GM23338 (cell line): ENCODE measurements around the gene PARD3. TPM values are rescaled to one million over a fixed set of nuclear protein-coding genes. Genes with fewer than 3 reads are reported as not detected.

Source experiments
- ATAC-seq: fragments of 200-7000 bp; cut with Tn5 transposase; 3 replicates; pipeline ENCODE4 v1.9.1; 2020
- DNase-seq: peaks from one replicate; pipeline ENCODE4 v3.0.0-alpha.2; 2015; ENCODE audit warnings: low spot score
- H2AFZ ChIP-seq: fragments of 200-600 bp; sonication (generic); 2 replicates; pipeline ENCODE4 v1.8.0; 2016; ENCODE audit warnings: antibody characterized with exemption, mild to moderate bottlenecking, moderate library complexity
- H3F3A ChIP-seq: fragments of 200-600 bp; sonication (generic); replicated peaks from 2 replicates; pipeline ENCODE4 v1.8.0; 2017; ENCODE audit warnings: antibody characterized with exemption, mixed run types, low read depth
- H3K27ac ChIP-seq: fragments of 200-600 bp; sonication (generic); 2 replicates; pipeline ENCODE4 v1.6.1; 2016; ENCODE audit warnings: low read depth
- H3K27me3 ChIP-seq: fragments of 200-600 bp; sonication (generic); 2 replicates; pipeline ENCODE4 v1.8.0; 2016; ENCODE audit warnings: mild to moderate bottlenecking, mixed run types, moderate library complexity; ENCODE audit not compliant: insufficient read depth
- H3K36me3 ChIP-seq: fragments of 200-600 bp; sonication (generic); 2 replicates; pipeline ENCODE4 v1.8.0; 2016; ENCODE audit warnings: mild to moderate bottlenecking; ENCODE audit not compliant: insufficient read depth
- H3K4me1 ChIP-seq: fragments of 200-600 bp; sonication (generic); 2 replicates; pipeline ENCODE4 v1.8.0; 2016; ENCODE audit warnings: mild to moderate bottlenecking, moderate library complexity; ENCODE audit not compliant: insufficient read depth
- H3K4me2 ChIP-seq: fragments of 200-600 bp; sonication (generic); 2 replicates; pipeline ENCODE4 v1.7.1; 2017; ENCODE audit warnings: mixed run types
- H3K4me3 ChIP-seq: fragments of 200-600 bp; sonication (generic); 2 replicates; pipeline ENCODE4 v1.6.1; 2016; ENCODE audit warnings: mixed run types
- H3K79me2 ChIP-seq: fragments of 200-600 bp; sonication (generic); replicated peaks from 2 replicates; pipeline ENCODE4 v1.8.0; 2017; ENCODE audit warnings: mild to moderate bottlenecking; ENCODE audit not compliant: insufficient read depth
- H3K9me2 ChIP-seq: fragments of 200-600 bp; sonication (generic); 2 replicates; pipeline ENCODE4 v1.8.0; 2017; ENCODE audit not compliant: insufficient read depth
- H4K20me1 ChIP-seq: fragments of 200-600 bp; sonication (generic); replicated peaks from 2 replicates; pipeline ENCODE4 v1.8.0; 2017; ENCODE audit warnings: mild to moderate bottlenecking; ENCODE audit not compliant: insufficient read depth
- H3K27ac Mint-ChIP-seq: 2 replicates; pipeline ENCODE4 v1.8.0; 2020; ENCODE audit warnings: inconsistent platforms, mild to moderate bottlenecking, moderate library complexity, mixed read lengths
- H3K27me3 Mint-ChIP-seq: 3 replicates; pipeline ENCODE4 v1.8.0; 2022; ENCODE audit warnings: low read depth, mild to moderate bottlenecking, moderate library complexity, mixed read lengths, inconsistent platforms; ENCODE audit not compliant: insufficient read depth, poor library complexity
- H3K36me3 Mint-ChIP-seq: 3 replicates; pipeline ENCODE4 v1.8.0; 2021; ENCODE audit warnings: low read depth, mild to moderate bottlenecking, inconsistent platforms, moderate library complexity, mixed read lengths
- H3K4me1 Mint-ChIP-seq: 3 replicates; pipeline ENCODE4 v1.8.0; 2020; ENCODE audit warnings: mild to moderate bottlenecking, inconsistent platforms, mixed read lengths
- H3K4me3 Mint-ChIP-seq: 3 replicates; pipeline ENCODE4 v1.8.0; 2021; ENCODE audit warnings: moderate library complexity, mild to moderate bottlenecking, inconsistent platforms, mixed read lengths
- H3K9me3 Mint-ChIP-seq: 3 replicates; pipeline ENCODE4 v1.8.0; 2020; ENCODE audit warnings: moderate library complexity, mild to moderate bottlenecking, inconsistent platforms, mixed read lengths
- CREB1 ChIP-seq: fragments of 250-450 bp; sonication (Bioruptor Pico); IDR thresholded peaks from 2 replicates; pipeline ENCODE4 v1.5.0; 2020; ENCODE audit warnings: low read depth, mild to moderate bottlenecking, moderate library complexity
- CTCF ChIP-seq, 2 experiments: fragments of 200-600 bp in 1 of 2; sonication (generic) in 1 of 2; conservative IDR thresholded peaks; 2 replicates each; pipeline versions ENCODE4 v1.5.1 to v1.6.1; 2016 to 2017; ENCODE audit warnings: antibody characterized with exemption in 2 of 2, low read depth in 2 of 2, mild to moderate bottlenecking in 2 of 2, moderate library complexity in 1 of 2
- EZH2 ChIP-seq: fragments of 200-600 bp; sonication (generic); IDR thresholded peaks from one replicate; pipeline ENCODE4 v1.8.0; 2017; ENCODE audit warnings: antibody characterized with exemption, mild to moderate bottlenecking, low read depth; ENCODE audit not compliant: unreplicated experiment
- EZH2phosphoT487 ChIP-seq: fragments of 200-600 bp; sonication (generic); IDR thresholded peaks from one replicate; pipeline ENCODE4 v1.8.1; 2018; ENCODE audit warnings: antibody characterized with exemption; ENCODE audit not compliant: unreplicated experiment
- JUNB ChIP-seq: IDR thresholded peaks from one replicate; pipeline ENCODE4 v1.6.1; 2016; ENCODE audit warnings: antibody characterized with exemption; ENCODE audit not compliant: unreplicated experiment
- NANOG ChIP-seq: IDR thresholded peaks from 2 replicates; pipeline ENCODE4 v1.6.1; 2016; ENCODE audit warnings: antibody characterized with exemption, borderline replicate concordance
- POLR2AphosphoS5 ChIP-seq: IDR thresholded peaks from 2 replicates; pipeline ENCODE4 v1.6.1; 2016; ENCODE audit warnings: antibody characterized with exemption, low read depth
- REST ChIP-seq: IDR thresholded peaks from one replicate; pipeline ENCODE4 v1.6.1; 2018; ENCODE audit warnings: antibody characterized with exemption; ENCODE audit not compliant: unreplicated experiment
- STAT1 ChIP-seq: IDR thresholded peaks from one replicate; pipeline ENCODE4 v1.6.1; 2016; ENCODE audit warnings: antibody characterized with exemption; ENCODE audit not compliant: unreplicated experiment
- ZNF114 ChIP-seq: fragments of 250-450 bp; sonication (Bioruptor Pico); IDR thresholded peaks from 2 replicates; pipeline ENCODE4 v1.5.0; 2020; ENCODE audit warnings: mild to moderate bottlenecking, moderate library complexity
- ZNF331 ChIP-seq: fragments of 250-450 bp; sonication (Bioruptor Pico); IDR thresholded peaks from 2 replicates; pipeline ENCODE4 v1.5.0; 2020; ENCODE audit warnings: low read depth, mild to moderate bottlenecking, moderate library complexity
- ZNF462 ChIP-seq: fragments of 250-450 bp; sonication (Bioruptor Pico); IDR thresholded peaks from 2 replicates; pipeline ENCODE4 v1.5.0; 2020; ENCODE audit warnings: mild to moderate bottlenecking, moderate library complexity
- polyA plus RNA-seq: library from polyadenylated mRNA; unstranded; fragments of >200 nt; fragmentation: Nextera tagmentation; extraction: Ambion mirVana; gene quantifications from 2 replicates; pipeline ENCODE4 v1.2.1, GENCODE V29; 2016
- total RNA-seq: library from RNA; depleted of rRNA; stranded (reverse); fragments of >200 nt; shearing (Covaris generic); gene quantifications from 2 replicates; pipeline ENCODE4 v1.2.3, GENCODE V29; 2014
- TF ChIP-seq, protein P1 (sequence below): IDR thresholded peaks from 2 replicates; pipeline ENCODE4 v1.6.1; 2016; ENCODE audit warnings: antibody characterized with exemption

Gene PARD3
- total and polyA plus RNA-seq, 2 experiments from 2014 or later, result 30.2 to 51.4 TPM

GRCh38 chr10:34748357-34748756, 66.7 kb downstream of the PARD3 start (continued):
- TF ChIP-seq ZNF462 (CRISPR knock-in tag) (no peak), NANOG (no peak), EZH2phosphoT487 (no peak), JUNB (no peak)

DNA sequence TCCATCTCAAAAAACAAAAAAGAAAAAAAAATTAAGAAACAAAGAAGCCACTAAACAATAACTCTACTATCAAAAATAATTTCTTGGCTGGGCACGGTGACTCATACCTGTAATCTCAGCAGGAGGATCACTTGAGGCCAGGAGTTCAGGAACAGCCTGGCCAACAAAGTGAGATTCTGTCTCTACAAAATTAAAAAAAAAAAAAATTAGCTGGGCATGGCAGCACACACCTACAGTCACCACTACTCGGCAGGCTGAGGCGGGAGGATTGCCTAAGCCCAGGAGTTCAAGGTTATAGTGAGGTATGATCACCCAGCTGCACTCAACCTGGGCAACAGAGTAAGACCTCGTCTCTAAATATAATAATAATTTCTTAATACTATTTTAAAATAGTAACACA, 69.0 kb downstream of the PARD3 start:
- no peak overlapping the region for H3K4me2 ChIP-seq
- TF ChIP-seq, protein P1, sequence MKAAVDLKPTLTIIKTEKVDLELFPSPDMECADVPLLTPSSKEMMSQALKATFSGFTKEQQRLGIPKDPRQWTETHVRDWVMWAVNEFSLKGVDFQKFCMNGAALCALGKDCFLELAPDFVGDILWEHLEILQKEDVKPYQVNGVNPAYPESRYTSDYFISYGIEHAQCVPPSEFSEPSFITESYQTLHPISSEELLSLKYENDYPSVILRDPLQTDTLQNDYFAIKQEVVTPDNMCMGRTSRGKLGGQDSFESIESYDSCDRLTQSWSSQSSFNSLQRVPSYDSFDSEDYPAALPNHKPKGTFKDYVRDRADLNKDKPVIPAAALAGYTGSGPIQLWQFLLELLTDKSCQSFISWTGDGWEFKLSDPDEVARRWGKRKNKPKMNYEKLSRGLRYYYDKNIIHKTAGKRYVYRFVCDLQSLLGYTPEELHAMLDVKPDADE, result no peak
- TF ChIP-seq ZNF114 (CRISPR knock-in tag) (no peak), JUNB (no peak), NANOG (no peak), CTCF (conservative IDR thresholded peaks at IDR 0.05; ENCODE audit: low read depth in 2 of 2) (no peak), POLR2AphosphoS5 (no peak), EZH2 (no peak), STAT1 (no peak), CREB1 (no peak), REST (no peak), EZH2phosphoT487 (no peak), ZNF331 (no peak)

More for the DNA sequence above, 69.0 kb downstream of the PARD3 start:
- H3K4me1 ChIP-seq, result peaks cover 7% of the 10 kb centered on the region
- H3K27me3 Mint-ChIP-seq, result no peaks in the 10 kb centered on the region
- no peak overlapping the region for H3K27ac Mint-ChIP-seq
- no peak overlapping the region for H3K4me3 Mint-ChIP-seq
- no peak overlapping the region for H3K4me3 ChIP-seq
- peaks cover 16% of the 10 kb centered on the region for H4K20me1 ChIP-seq
- peaks cover 99% of the 10 kb centered on the region for H3K79me2 ChIP-seq
- no peak for DNase-seq
- no peaks in the 10 kb centered on the region for H3K36me3 ChIP-seq
- no peak overlapping the region for H3K27ac ChIP-seq
- no peaks in the 10 kb centered on the region for H3F3A ChIP-seq
- no peak for ATAC-seq
- no peaks in the 10 kb centered on the region; the same call in 2 of the 3 replicates for H3K9me3 Mint-ChIP-seq
- no peaks in the 10 kb centered on the region for H3K27me3 ChIP-seq
- no peaks in the 10 kb centered on the region for H3K36me3 Mint-ChIP-seq
- peaks cover 30% of the 10 kb centered on the region for H3K4me1 Mint-ChIP-seq
- H3K9me2 ChIP-seq, result no peaks in the 10 kb centered on the region
- no peak overlapping the region for H2AFZ ChIP-seq
